AG04450 (cell line): ENCODE results near the gene KCNQ4. TPM values are rescaled to one million over a fixed set of nuclear protein-coding genes. Genes with fewer than 3 reads are reported as not detected.

ENCODE experiments used
- CTCF ChIA-PET: fragments of 300-600, 350-600 bp; formaldehyde crosslinking; extraction: SDS; loops from one replicate; lab custom pipeline; 2022; ENCODE audit warnings: antibody characterized with exemption, inconsistent platforms; lab: Charles Lee
- POLR2A ChIA-PET: fragments of 350-600 bp; formaldehyde crosslinking; extraction: SDS; loops from one replicate; lab custom pipeline; 2021; ENCODE audit warnings: antibody characterized with exemption, inconsistent platforms; lab: Yijun Ruan, JAX
- DNase-seq: peaks from one replicate; pipeline ENCODE4 v3.0.0-alpha.2; 2011; ENCODE audit warnings: low read depth, low spot score
- H3K27ac ChIP-seq: one replicate; pipeline ENCODE4 v1.5.1; 2012; ENCODE audit warnings: low read depth, low read length, control low read depth
- H3K27me3 ChIP-seq: one replicate; pipeline ENCODE4 v1.6.0; 2012; ENCODE audit warnings: low read length; ENCODE audit not compliant: control insufficient read depth, insufficient read depth
- H3K4me3 ChIP-seq: 2 replicates; pipeline ENCODE4 v1.5.1; 2011; ENCODE audit warnings: mild to moderate bottlenecking, low read depth, low read length, control low read depth
- H3K9me3 ChIP-seq: 2 replicates; pipeline ENCODE4 v1.5.1; 2012; ENCODE audit warnings: low read length; ENCODE audit not compliant: control insufficient read depth, insufficient read depth
- CTCF ChIP-seq: IDR thresholded peaks from 2 replicates; pipeline ENCODE4 v1.5.1; 2011; ENCODE audit warnings: low read depth, low read length, control low read depth, inconsistent platforms
- polyA plus RNA-seq: library from polyadenylated mRNA; depleted of rRNA; stranded (reverse); fragments of >200 nt; gene quantifications from 2 replicates; pipeline ENCODE4 v1.2.3, GENCODE V29; 2011

The KCNQ4 gene
- polyA plus RNA-seq, 1 experiment: not detected

DNA sequence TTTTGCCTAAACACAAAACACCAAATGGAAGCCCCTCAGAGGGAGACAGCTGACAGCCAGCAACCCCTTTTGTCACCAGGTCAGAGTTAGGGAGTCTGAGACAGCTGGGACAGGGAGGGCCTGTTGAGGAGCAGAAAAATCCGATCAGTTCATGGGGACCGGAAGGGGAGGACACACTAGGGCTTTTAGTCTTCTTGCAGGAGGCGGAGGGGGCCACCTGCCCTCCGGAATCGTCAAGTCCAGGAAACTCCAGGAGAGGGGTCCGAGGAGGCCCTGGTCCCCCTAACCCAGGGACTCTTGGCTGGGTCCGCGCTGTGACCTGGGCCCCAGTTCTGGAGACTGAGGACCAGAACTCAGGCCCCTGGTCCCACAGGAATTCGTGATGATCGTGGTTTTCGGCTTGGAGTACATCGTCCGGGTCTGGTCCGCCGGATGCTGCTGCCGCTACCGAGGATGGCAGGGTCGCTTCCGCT is 34.2 kb downstream of the KCNQ4 start:
- no peak for TF ChIP-seq CTCF
- POLR2A ChIA-PET: no interaction called here
- Histone ChIP-seq H3K4me3 (no peak overlapping the region), H3K27me3 (peaks cover 52% of the 10 kb centered on the region), H3K27ac (no peak overlapping the region), H3K9me3 (no peaks in the 10 kb centered on the region; the same call in 1 of the 2 replicates)
- DNase-seq: no peak
- CTCF ChIA-PET: no interaction called here

DNA sequence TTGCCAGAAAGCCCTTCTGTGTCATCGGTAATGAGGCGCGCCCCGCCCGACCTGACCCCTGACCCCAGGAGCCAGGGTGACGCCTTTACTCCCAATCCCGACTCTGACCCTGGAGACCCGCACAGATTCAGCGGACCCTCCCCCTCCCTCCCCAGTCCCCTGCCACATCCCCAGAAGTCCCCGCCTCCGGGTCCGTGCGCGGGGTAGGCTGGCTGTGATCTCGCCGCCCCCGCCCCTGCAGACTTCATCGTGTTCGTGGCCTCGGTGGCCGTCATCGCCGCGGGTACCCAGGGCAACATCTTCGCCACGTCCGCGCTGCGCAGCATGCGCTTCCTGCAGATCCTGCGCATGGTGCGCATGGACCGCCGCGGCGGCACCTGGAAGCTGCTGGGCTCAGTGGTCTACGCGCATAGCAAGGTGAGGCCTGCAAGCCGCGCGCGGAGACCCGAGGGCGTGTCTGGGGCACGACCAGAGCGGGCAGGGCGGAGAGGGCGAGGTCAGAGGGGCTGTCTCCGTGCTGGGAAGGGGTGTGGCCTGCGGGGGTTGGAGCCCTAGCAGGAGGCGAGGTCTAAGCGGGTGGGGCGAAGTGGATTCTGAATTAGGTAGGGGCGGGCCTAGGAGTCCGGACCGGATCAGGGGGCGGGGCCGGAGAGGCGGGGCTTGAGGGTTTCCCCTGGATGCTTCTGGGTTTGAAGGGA is 34.8 kb downstream of the KCNQ4 start:
- Histone ChIP-seq H3K4me3 (peak overlapping the region; percentile 48), H3K9me3 (no peaks in the 10 kb centered on the region; the same call in 1 of the 2 replicates), H3K27ac (no peak overlapping the region), H3K27me3 (peaks cover 49% of the 10 kb centered on the region)
- ChIA-PET POLR2A (no interaction called here), CTCF (no interaction called here)
- TF ChIP-seq CTCF: no peak
- no peak for DNase-seq

GRCh38 chr1:40819101-40819500 is 35.5 kb downstream of the KCNQ4 start:
- TF ChIP-seq CTCF: no peak
- CTCF ChIA-PET: interaction anchor here (0.7 kb wide), 1 partner anchor 30 kb away, joined by 3 read pairs; no protein-coding TSS in a partner anchor
- H3K27me3 ChIP-seq: peaks cover 47% of the 10 kb centered on the region
- POLR2A ChIA-PET: no interaction called here
- H3K9me3 ChIP-seq: no peaks in the 10 kb centered on the region; the same call in 1 of the 2 replicates
- H3K27ac ChIP-seq: no peak overlapping the region
- H3K4me3 ChIP-seq: no peak overlapping the region; the same call in 1 of the 2 replicates
- DNase-seq: no peak

- CTCF ChIA-PET: interaction anchor here (0.8 kb wide), 1 partner anchor 30 kb away, joined by 3 read pairs; no protein-coding TSS in a partner anchor
- TF ChIP-seq CTCF: no peak
- Histone ChIP-seq H3K27me3 (peaks cover 47% of the 10 kb centered on the region), H3K9me3 (no peaks in the 10 kb centered on the region; the same call in 1 of the 2 replicates), H3K4me3 (no peak overlapping the region), H3K27ac (no peak overlapping the region)
- no peak for DNase-seq
- POLR2A ChIA-PET: no interaction called here
Measured at GRCh38 chr1:40820251-40820797, 36.7 kb downstream of the KCNQ4 start.
